HG03025 (cell line): ENCODE data around the gene ADGRL3.
"Not testable (repeated sequence)": the region's sequence is repeated elsewhere in the genome, so short reads cannot be mapped to it uniquely, and the experiment has no call there.

Source experiments
- ATAC-seq: cut with Tn5 transposase; IDR thresholded peaks from one replicate; pipeline ENCODE4 v1.9.1; 2021; ENCODE audit warnings: mild to moderate bottlenecking, moderate library complexity; ENCODE audit not compliant: unreplicated experiment, low FRiP score

Gene ADGRL3

GRCh38 chr4:61336488-61336887, 136.4 kb downstream of the ADGRL3 start:
- no peak for ATAC-seq

- no peak for ATAC-seq
Observed at GRCh38 chr4:61336916-61337315, 136.8 kb downstream of the ADGRL3 start.

- ATAC-seq = no peak
Observed at GRCh38 chr4:61342061-61342460, 141.9 kb downstream of the ADGRL3 start.

DNA sequence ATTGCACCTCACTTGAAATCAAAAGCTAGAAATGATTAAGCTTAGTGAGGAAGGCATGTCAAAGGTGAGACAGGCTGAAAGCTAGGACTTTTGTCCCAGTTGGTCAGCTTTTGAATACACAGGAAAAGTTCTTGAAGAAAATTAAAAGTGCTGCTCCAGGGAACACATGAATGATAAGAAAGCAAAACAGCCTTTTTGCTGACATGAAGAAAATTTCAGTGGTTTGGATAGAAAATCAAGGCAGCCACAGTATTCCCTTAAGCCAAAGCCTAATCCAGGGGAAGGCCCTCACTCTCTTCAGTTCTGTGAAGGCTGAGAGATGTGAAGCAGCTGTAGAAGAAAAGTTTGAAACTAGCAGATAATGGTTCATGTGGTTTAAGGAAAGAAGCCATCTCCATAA, 150.8 kb downstream of the ADGRL3 start:
- no peak for ATAC-seq

DNA sequence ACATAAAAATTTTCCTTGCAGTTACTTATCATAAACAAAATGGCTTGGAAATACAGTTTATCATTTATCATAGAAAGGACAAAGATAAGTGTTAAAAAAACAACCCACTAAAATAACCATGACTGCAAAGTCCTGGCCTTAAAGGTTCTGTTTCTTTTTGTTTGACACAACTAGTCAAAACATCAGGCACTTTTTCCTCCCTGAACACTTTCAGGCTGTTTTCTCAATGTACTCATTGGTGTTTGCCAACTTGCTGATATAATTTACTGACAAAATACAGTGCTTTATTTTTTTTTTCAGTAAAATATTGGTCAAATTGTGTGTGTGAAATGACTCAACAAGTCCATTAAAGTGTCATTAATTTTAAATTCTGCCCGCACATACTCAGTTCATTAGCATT, 156.6 kb downstream of the ADGRL3 start:
- no peak for ATAC-seq

- no peak for ATAC-seq
Observed at GRCh38 chr4:61359301-61359700, 159.2 kb downstream of the ADGRL3 start.

GRCh38 chr4:61372817-61373216, 172.7 kb downstream of the ADGRL3 start:
- ATAC-seq = not testable (repeated sequence)

- no peak for ATAC-seq
Observed at GRCh38 chr4:61373901-61374440, 173.8 kb downstream of the ADGRL3 start.

- no peak for ATAC-seq
Observed at GRCh38 chr4:61374447-61374891, 174.3 kb downstream of the ADGRL3 start.

- no peak for ATAC-seq
Observed at GRCh38 chr4:61375301-61375700, 175.2 kb downstream of the ADGRL3 start.

GRCh38 chr4:61376301-61376700, 176.2 kb downstream of the ADGRL3 start:
- no peak for ATAC-seq

GRCh38 chr4:61379406-61379805, 179.3 kb downstream of the ADGRL3 start:
- ATAC-seq = no peak

DNA sequence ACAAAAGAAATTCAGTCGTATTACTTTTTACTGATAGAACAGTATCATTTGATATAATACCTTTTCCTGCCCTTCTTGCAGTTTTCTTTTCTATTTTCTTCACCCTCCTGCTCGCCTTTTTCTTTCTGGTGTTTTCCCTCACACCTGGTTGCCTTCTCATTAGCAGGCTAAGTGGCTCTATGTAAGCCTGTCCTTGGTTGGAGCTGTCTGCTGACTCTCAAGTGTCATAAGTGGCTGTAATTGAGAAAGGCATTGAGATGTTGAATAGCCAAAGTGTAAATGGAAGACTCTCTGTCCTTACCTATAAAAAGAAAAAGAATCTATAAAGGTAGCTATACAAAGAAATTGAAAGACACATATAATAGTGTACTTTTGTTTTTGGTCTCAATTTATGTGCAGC, 180.7 kb downstream of the ADGRL3 start:
- ATAC-seq = no peak

- ATAC-seq = no peak
Observed at GRCh38 chr4:61385256-61385655, 185.1 kb downstream of the ADGRL3 start.

- not testable (repeated sequence) for ATAC-seq
Observed at GRCh38 chr4:61387372-61387771, 187.2 kb downstream of the ADGRL3 start.

- ATAC-seq = no peak
Observed at GRCh38 chr4:61389640-61390039, 189.5 kb downstream of the ADGRL3 start.

DNA sequence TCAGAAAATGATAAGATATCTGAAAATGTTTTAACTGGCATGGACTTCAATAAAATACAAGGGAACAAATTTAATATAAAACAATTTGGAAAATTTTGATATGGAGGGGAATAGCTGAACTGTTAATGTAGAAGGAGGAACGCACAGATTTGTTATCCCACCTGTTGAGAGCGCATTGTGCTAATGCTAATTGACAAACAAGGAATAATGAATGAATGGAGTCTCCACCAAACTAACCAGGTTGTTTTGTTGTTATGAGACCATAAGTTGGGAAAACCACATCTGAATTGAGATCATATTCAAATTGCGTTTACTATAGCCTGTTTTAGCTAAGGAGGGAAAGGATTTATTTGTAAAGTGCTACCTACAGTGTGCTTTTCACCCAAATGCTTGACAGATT, 195.6 kb downstream of the ADGRL3 start:
- no peak for ATAC-seq

- ATAC-seq = no peak
Observed at GRCh38 chr4:61397174-61397573, 197.0 kb downstream of the ADGRL3 start.

- ATAC-seq = no peak
Observed at GRCh38 chr4:61400439-61401038, 200.4 kb downstream of the ADGRL3 start.

DNA sequence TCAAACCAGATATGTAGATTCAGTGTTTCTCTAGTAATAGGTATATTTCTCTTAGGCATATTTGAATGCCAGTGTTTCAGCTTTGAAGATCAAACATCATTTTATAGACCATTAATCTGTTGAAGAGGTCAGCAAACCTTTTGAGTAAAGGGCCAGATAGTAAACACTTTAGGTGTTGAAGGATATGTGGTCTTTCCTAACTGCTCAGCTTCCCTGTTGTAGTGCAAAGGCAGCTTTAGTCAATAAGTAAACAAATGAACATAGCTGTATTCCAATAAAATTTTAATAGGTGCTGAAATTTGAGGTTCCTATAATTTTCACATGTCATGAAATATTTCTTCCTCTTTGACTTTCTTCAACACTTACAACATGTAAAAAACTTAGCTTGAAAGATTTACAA, 201.6 kb downstream of the ADGRL3 start:
- ATAC-seq = no peak

DNA sequence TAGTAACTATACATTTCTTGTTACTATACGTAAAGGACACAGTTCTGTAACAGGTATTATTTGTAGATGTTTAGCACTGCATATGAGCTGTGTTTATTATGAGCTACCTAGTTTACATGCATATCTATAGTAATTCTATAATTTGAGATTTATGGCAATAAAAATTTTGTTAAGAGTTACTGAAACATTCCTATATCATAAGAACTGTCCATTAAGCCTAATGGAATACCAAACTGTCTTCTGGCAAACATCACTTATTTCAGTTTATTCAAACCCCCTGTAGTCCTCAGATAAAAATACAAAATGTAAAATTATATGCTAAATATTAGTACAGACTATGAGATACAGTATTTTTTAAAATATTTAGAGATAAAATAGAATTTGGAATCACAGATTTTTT, 205.2 kb downstream of the ADGRL3 start:
- no peak for ATAC-seq

DNA sequence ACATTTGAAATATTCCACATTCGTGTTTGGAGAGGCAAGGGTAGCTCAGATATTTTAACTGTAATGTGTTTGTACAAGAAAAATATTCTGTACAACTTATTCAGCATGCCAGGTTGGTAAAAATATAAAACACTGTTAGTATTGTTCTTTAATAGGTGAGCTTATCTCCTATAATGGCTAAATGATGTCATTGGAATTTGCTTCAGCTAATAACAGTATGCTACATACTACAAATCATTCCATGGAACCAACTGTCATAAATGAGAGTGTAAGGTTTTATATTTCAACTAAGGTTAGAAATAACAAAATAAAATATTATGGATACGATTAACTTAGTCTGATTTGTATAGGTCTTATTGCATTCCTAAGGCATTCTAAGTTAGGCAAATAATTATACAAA, 206.6 kb downstream of the ADGRL3 start:
- no peak for ATAC-seq
